ENCODE data around the gene PSMD14.
A peak's percentile ranks its signal among the peaks of the same experiment; 100 is the strongest.

PSMD14 gene

GRCh38 chr2:161424394-161424769, 116.2 kb downstream of the PSMD14 start:
- DNase-seq (ENCODE audit: insufficient read length) (no peak), FAIRE-seq (no peak)
- no peak for TF ChIP-seq POLR2AphosphoS5 (IDR thresholded peaks at IDR 0.05; ENCODE audit: low read depth, low read length)
- TF ChIP-seq TAF1 (IDR thresholded peaks at IDR 0.05; ENCODE audit: borderline replicate concordance, low read depth, low read length) = no peak

GRCh38 chr2:161424891-161425727, 116.9 kb downstream of the PSMD14 start:
- no peak for TF ChIP-seq POLR2A (IDR thresholded peaks at IDR 0.05; ENCODE audit: low read depth, low read length)
- no peak for TF ChIP-seq TAF1 (IDR thresholded peaks at IDR 0.05; ENCODE audit: borderline replicate concordance, low read depth, low read length)
- no peak for TF ChIP-seq POLR2AphosphoS5 (IDR thresholded peaks at IDR 0.05; ENCODE audit: low read depth, low read length)
- no peak for DNase-seq (ENCODE audit: insufficient read length)
- FAIRE-seq = no peak

DNA sequence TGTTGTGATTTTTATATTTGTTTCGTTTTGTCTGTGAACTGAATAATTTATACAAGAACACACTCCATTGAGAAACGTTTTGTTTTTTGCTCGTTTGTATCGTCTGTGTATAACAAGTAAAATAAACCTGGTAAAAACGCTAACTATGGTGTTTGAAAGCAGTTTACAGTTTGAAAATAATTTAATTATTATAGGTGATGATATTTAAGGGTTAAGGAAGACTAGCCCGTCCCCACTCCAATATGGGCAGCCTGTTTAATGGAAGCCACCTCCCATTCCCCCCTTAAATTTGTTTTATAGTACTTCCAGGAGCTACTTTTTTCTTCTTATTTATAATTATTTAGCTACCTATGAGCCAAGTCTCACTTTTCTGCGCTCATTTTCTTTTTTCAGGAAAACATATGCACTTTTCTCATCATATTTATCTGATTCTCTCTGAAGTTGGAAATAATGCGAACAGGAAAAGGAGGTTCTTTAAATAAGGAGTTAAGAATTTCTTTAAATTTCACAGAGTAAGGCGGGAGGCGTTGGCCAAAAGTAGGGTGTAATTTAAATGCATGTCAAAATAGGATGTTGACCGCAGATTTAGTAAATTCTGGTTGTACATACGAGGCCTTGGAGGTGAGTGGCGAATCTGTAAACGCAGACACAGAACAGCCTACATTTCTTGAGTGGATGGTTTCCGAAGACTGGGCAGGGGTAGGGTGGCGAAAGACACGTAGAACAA, 117.7 kb downstream of the PSMD14 start:
- TF ChIP-seq POLR2AphosphoS5 (IDR thresholded peaks at IDR 0.05; ENCODE audit: low read depth, low read length) (no peak), TAF1 (IDR thresholded peaks at IDR 0.05; ENCODE audit: borderline replicate concordance, low read depth, low read length) (no peak), POLR2A (IDR thresholded peaks at IDR 0.05; ENCODE audit: low read depth, low read length) (no peak)
- FAIRE-seq (no peak), DNase-seq (ENCODE audit: insufficient read length) (no peak)

- DNase-seq (ENCODE audit: insufficient read length) (no peak), FAIRE-seq (no peak)
- TF ChIP-seq POLR2A (IDR thresholded peaks at IDR 0.05; ENCODE audit: low read depth, low read length) (no peak), POLR2AphosphoS5 (IDR thresholded peaks at IDR 0.05; ENCODE audit: low read depth, low read length) (no peak), TAF1 (IDR thresholded peaks at IDR 0.05; ENCODE audit: borderline replicate concordance, low read depth, low read length) (no peak)
Observed at GRCh38 chr2:161426455-161426921, 118.3 kb downstream of the PSMD14 start.

GRCh38 chr2:161426922-161427663, 118.9 kb downstream of the PSMD14 start:
- no peak for DNase-seq (ENCODE audit: insufficient read length)
- peak; percentile 67 for FAIRE-seq
- no peak for TF ChIP-seq POLR2AphosphoS5 (IDR thresholded peaks at IDR 0.05; ENCODE audit: low read depth, low read length)

GRCh38 chr2:161427664-161428587, 119.7 kb downstream of the PSMD14 start:
- FAIRE-seq = no peak
- no peak for DNase-seq (ENCODE audit: insufficient read length)
- TF ChIP-seq POLR2AphosphoS5 (IDR thresholded peaks at IDR 0.05; ENCODE audit: low read depth, low read length) (no peak), TAF1 (IDR thresholded peaks at IDR 0.05; ENCODE audit: borderline replicate concordance, low read depth, low read length) (no peak), POLR2A (IDR thresholded peaks at IDR 0.05; ENCODE audit: low read depth, low read length) (no peak)

GRCh38 chr2:161430386-161430785, 122.2 kb downstream of the PSMD14 start:
- peak; percentile 24 for FAIRE-seq
- TF ChIP-seq POLR2AphosphoS5 (IDR thresholded peaks at IDR 0.05; ENCODE audit: low read depth, low read length) (no peak), TAF1 (IDR thresholded peaks at IDR 0.05; ENCODE audit: borderline replicate concordance, low read depth, low read length) (no peak), POLR2A (IDR thresholded peaks at IDR 0.05; ENCODE audit: low read depth, low read length) (no peak)
- no peak for DNase-seq (ENCODE audit: insufficient read length)

- no peak for DNase-seq (ENCODE audit: insufficient read length)
- FAIRE-seq = no peak
- no peak for TF ChIP-seq TAF1 (IDR thresholded peaks at IDR 0.05; ENCODE audit: borderline replicate concordance, low read depth, low read length)
- no peak for TF ChIP-seq POLR2A (IDR thresholded peaks at IDR 0.05; ENCODE audit: low read depth, low read length)
- TF ChIP-seq POLR2AphosphoS5 (IDR thresholded peaks at IDR 0.05; ENCODE audit: low read depth, low read length) = no peak
Observed at GRCh38 chr2:161432107-161432506, 123.9 kb downstream of the PSMD14 start.

GRCh38 chr2:161434118-161434517, 125.9 kb downstream of the PSMD14 start:
- FAIRE-seq (no peak), DNase-seq (ENCODE audit: insufficient read length) (no peak)
- TF ChIP-seq POLR2A (IDR thresholded peaks at IDR 0.05; ENCODE audit: low read depth, low read length) = no peak
- no peak for TF ChIP-seq TAF1 (IDR thresholded peaks at IDR 0.05; ENCODE audit: borderline replicate concordance, low read depth, low read length)
- TF ChIP-seq POLR2AphosphoS5 (IDR thresholded peaks at IDR 0.05; ENCODE audit: low read depth, low read length) = no peak

DNA sequence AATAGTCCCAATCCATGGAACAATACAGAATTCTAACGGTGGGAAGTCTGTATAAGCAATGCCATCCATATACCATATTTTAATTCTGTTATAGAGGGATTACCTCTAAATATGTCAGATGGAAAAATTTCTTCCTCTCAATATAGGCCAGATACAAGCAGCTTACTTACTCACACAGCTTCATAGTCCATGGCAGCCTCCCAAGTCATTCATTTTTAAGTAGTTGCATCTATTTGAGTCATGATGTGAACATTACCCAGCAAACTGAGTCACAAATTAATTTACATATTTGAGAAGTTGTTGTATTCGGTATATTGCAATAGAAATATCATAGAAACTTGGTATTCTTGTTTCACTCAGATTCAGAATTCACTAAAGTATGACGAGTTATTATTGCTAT, 128.2 kb downstream of the PSMD14 start:
- no peak for FAIRE-seq
- TF ChIP-seq POLR2A (IDR thresholded peaks at IDR 0.05; ENCODE audit: low read depth, low read length) (no peak), TAF1 (IDR thresholded peaks at IDR 0.05; ENCODE audit: borderline replicate concordance, low read depth, low read length) (no peak), POLR2AphosphoS5 (IDR thresholded peaks at IDR 0.05; ENCODE audit: low read depth, low read length) (no peak)
- no peak for DNase-seq (ENCODE audit: insufficient read length)

Data from GM12892 (cell line).